Measurements from ENCODE around the gene LHX4. TPM values are rescaled to one million over a fixed set of nuclear protein-coding genes. Genes with fewer than 3 reads are reported as not detected.

The LHX4 gene
- total RNA-seq, 1 donor from 2014 or later = 2.1 TPM

GRCh38 chr1:180269645-180270529, 39.8 kb downstream of the LHX4 start:
- no peak overlapping the region for H3K27ac Mint-ChIP-seq (ENCODE audit: unreplicated experiment)
- H3K4me1 Mint-ChIP-seq (ENCODE audit: low read depth, unreplicated experiment) = peaks cover 29% of the 10 kb centered on the region
- DNase-seq = no peak
- no peak overlapping the region for H3K4me3 Mint-ChIP-seq (ENCODE audit: unreplicated experiment)
- peaks cover 5% of the 10 kb centered on the region for H3K9me3 Mint-ChIP-seq (ENCODE audit: unreplicated experiment)
- TF ChIP-seq, protein P1, sequence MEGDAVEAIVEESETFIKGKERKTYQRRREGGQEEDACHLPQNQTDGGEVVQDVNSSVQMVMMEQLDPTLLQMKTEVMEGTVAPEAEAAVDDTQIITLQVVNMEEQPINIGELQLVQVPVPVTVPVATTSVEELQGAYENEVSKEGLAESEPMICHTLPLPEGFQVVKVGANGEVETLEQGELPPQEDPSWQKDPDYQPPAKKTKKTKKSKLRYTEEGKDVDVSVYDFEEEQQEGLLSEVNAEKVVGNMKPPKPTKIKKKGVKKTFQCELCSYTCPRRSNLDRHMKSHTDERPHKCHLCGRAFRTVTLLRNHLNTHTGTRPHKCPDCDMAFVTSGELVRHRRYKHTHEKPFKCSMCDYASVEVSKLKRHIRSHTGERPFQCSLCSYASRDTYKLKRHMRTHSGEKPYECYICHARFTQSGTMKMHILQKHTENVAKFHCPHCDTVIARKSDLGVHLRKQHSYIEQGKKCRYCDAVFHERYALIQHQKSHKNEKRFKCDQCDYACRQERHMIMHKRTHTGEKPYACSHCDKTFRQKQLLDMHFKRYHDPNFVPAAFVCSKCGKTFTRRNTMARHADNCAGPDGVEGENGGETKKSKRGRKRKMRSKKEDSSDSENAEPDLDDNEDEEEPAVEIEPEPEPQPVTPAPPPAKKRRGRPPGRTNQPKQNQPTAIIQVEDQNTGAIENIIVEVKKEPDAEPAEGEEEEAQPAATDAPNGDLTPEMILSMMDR (IDR thresholded peaks at IDR 0.05; ENCODE audit: partially characterized antibody, unreplicated experiment) = no peak
- peaks cover under 1% of the 10 kb centered on the region for H3K36me3 Mint-ChIP-seq (ENCODE audit: unreplicated experiment)
- no peaks in the 10 kb centered on the region for H3K27me3 Mint-ChIP-seq (ENCODE audit: unreplicated experiment)

DNA sequence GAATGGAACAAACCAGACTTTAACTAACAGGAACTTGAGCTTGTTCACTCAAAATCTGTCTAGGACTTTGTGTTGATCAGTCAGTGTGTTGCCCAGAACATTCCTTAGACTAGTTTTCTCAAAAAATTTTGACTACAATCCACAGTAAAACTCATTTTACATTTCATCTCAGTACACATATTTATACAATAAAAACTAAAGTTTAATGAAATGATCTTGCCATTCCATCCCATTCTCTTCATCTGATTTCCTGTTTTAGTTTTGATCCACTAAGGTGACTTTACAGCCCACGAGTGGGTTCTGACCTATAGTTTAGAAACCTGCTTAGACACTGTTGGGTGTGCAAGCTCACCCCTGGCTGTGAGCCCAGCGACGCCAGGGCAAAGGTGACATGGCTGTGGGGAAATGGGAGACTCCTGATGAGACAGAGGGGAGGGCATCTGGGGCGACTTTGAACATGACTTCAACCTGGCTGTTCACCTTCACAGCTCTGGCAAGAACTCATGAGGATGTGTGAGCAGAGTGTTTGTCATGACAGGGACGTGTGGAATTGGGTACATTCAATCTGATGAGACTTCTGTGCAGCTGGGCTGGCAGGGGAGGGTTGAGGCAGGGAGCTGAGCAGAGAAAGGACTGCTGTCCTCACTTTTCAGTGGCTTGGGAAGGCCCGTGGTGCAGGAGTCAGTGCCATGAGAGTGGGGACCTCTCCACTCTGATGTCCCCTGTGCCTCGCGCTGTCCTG, 40.6 kb downstream of the LHX4 start:
- Mint-ChIP-seq H3K4me1 (ENCODE audit: low read depth, unreplicated experiment) (peaks cover 26% of the 10 kb centered on the region), H3K9me3 (ENCODE audit: unreplicated experiment) (peaks cover 5% of the 10 kb centered on the region), H3K36me3 (ENCODE audit: unreplicated experiment) (peaks cover 4% of the 10 kb centered on the region), H3K27ac (ENCODE audit: unreplicated experiment) (no peak overlapping the region), H3K27me3 (ENCODE audit: unreplicated experiment) (no peaks in the 10 kb centered on the region), H3K4me3 (ENCODE audit: unreplicated experiment) (no peak overlapping the region)
- TF ChIP-seq, protein P1 (IDR thresholded peaks at IDR 0.05; ENCODE audit: partially characterized antibody, unreplicated experiment) = no peak
- DNase-seq = no peak

DNA sequence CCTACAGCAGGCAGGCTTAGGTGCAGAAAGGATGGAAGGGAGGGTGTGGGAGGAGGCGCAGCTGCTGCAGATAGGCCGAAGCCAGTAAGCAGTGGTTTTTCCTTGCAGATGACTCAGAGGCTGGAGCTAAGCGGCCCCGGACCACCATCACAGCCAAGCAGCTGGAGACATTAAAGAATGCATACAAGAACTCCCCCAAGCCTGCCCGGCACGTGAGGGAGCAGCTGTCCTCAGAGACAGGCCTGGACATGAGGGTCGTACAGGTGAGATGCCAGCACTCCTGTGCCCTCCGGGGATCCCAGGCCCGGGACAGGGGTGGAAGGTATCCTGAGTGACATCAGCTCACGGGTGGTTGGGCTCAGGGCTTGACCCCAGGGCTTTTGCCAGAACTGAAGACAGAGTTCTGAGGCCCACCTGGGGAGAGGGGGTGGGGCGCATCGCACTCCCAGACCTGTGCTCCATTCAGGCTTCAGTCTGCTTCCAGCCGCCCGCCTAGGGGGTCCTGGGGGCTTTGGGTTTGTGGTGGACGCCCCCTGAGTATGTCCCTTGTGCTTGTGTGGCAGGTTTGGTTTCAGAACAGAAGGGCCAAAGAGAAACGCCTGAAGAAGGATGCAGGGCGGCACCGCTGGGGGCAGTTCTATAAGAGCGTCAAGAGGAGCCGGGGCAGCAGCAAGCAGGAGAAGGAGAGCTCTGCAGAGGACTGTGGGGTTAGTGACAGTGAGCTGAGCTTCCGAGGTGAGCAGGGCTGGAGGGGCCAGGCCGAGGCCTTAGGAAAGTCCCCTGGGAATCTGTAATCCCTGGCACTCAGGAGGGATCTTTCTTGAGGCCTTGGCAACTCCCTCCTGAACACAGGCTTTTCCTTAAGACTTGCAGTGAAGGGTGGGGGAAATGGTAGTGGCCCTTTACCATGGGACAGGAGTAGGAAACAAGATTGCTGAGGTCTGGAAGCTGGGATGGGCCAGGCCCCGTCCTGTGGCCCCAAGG, 41.5 kb downstream of the LHX4 start:
- H3K27me3 Mint-ChIP-seq (ENCODE audit: unreplicated experiment) = no peaks in the 10 kb centered on the region
- H3K4me1 Mint-ChIP-seq (ENCODE audit: low read depth, unreplicated experiment) = peaks cover 24% of the 10 kb centered on the region
- peaks cover 5% of the 10 kb centered on the region for H3K9me3 Mint-ChIP-seq (ENCODE audit: unreplicated experiment)
- no peak for DNase-seq
- H3K36me3 Mint-ChIP-seq (ENCODE audit: unreplicated experiment) = peaks cover 4% of the 10 kb centered on the region
- no peak overlapping the region for H3K4me3 Mint-ChIP-seq (ENCODE audit: unreplicated experiment)
- TF ChIP-seq, protein P1 (IDR thresholded peaks at IDR 0.05; ENCODE audit: partially characterized antibody, unreplicated experiment) = no peak
- H3K27ac Mint-ChIP-seq (ENCODE audit: unreplicated experiment) = no peak overlapping the region

DNA sequence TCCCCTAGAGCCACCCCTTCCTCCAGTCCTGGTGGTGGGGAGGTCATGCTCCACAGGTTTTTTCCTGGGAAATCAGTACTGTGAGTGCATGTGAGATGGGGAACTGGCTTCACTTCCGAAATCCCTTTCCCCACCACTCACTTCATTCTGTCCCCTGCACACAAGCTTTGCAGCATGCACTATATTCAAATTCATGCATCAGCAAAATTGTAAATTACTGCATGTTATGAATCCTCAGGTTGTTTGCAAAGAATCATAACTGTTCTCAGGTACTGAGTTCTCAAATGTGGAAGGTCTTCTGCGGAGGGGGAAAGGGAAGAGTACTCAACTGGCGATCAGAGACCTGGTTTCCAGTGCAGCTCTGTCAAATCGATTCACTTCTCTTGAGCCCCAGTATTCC, 42.3 kb downstream of the LHX4 start:
- Mint-ChIP-seq H3K27ac (ENCODE audit: unreplicated experiment) (no peak overlapping the region), H3K9me3 (ENCODE audit: unreplicated experiment) (peaks cover 5% of the 10 kb centered on the region)

More for the DNA sequence above, 42.3 kb downstream of the LHX4 start:
- DNase-seq = no peak
- TF ChIP-seq, protein P1 (IDR thresholded peaks at IDR 0.05; ENCODE audit: partially characterized antibody, unreplicated experiment) = no peak
- H3K36me3 Mint-ChIP-seq (ENCODE audit: unreplicated experiment) = peaks cover 4% of the 10 kb centered on the region
- no peak overlapping the region for H3K4me3 Mint-ChIP-seq (ENCODE audit: unreplicated experiment)
- no peaks in the 10 kb centered on the region for H3K27me3 Mint-ChIP-seq (ENCODE audit: unreplicated experiment)
- H3K4me1 Mint-ChIP-seq (ENCODE audit: low read depth, unreplicated experiment) = peaks cover 24% of the 10 kb centered on the region

Data from glutamatergic neuron (in vitro differentiated cells).